ENCODE measurements around the gene PPP2R3A.

- no peak for TF ChIP-seq ZFP30 (CRISPR knock-in tag; IDR thresholded peaks at IDR 0.05)
- TF ChIP-seq SNAI2 (CRISPR knock-in tag; IDR thresholded peaks at IDR 0.05) = no peak
- no peak for TF ChIP-seq ZC3H10 (CRISPR knock-in tag; IDR thresholded peaks at IDR 0.05)
Measured at GRCh38 chr3:135975536-135975935, 10.0 kb downstream of the PPP2R3A start.

All from SK-N-SH treated with all-trans-retinoic acid at 6 μM for 48 hours (cell line).